ENCODE measurements around the gene ADIPOR1.
"Not testable (repeated sequence)": the region's sequence is repeated elsewhere in the genome, so short reads cannot be mapped to it uniquely, and the experiment has no call there.

ADIPOR1 gene

DNA sequence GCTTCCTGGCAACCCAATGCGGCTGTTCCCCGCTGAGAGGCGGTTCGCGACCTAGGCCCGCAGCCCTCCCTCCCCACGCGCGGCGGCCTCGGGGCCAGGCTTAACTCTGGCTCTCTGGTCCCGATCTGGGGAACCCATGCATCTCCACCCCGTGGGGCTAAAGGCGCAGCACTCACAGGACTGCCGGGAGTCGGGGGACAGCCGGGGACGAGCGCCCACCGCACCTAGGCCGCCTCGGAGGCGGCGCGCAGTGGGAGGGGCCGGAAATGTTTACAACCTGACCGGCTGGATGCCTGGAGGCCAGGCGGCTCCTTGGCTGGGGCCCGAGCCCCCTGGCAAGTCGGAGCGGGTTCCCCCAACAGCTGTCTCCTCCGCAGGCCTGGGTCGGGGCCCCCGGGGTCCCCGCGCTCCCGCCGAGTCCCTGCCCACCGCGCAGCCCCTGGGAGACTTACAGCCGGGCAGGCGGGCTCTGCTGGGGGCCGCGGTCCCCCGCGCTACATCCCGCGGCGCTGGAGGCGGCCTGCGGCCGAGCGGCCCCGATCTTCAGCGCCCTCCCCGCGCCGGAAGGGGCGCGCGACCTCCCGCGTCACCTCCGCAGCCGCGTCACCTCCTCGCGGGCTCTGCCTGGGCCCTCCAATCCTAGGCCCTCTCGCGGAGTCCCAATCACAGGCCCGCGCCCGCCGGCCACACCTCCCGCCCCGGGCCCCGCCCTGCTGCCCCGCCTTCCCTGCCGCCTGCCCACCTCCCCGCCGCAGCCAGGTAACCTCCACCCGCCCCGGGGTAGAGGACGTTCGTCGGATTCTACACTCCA is at the start of gene ADIPOR1:
TSS of gene ADIPOR1 (minus strand) at position 580 of the 811 bp plus-strand sequence. CDS start 7,242 bp downstream, outside the sequence.
- DNase-seq (ENCODE audit: low read depth in 2 of 3, low spot score in 1 of 3): peak; percentile 85 to 91 (median 90)

GRCh38 chr1:203006948-203007871 is 49.1 kb upstream of the ADIPOR1 start, which contains the start of gene TMEM183A:
TMEM183A (plus strand) TSS chr1:203007374; CDS start chr1:203007466, 92 bp downstream.
- peak; percentile 90 to 96 (median 91) for DNase-seq (ENCODE audit: low read depth in 2 of 3, low spot score in 1 of 3)

GRCh38 chr1:203005395-203006142 is 47.5 kb upstream of the ADIPOR1 start:
- DNase-seq (ENCODE audit: low read depth in 2 of 3, low spot score in 1 of 3): not testable (repeated sequence)

DNA sequence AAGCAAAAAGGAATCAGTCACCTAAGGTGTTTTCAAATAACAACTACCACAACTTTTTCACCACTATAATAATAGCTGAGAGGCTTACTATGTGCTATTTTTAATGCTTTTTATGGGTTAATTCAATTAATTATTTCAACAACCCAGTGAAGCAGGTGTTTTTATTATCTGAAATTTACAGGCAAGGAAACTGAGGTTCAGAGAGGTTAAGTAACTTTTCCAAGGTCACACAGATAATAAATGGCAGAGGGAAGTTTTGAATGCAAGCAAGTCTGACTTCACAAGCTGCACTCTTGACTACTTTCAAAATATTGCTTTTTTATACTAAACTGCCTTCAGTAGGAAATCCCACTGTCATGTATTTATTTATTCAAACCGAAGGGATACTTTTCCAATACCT is 44.8 kb upstream of the ADIPOR1 start:
- no peak for DNase-seq (ENCODE audit: low read depth in 2 of 3, low spot score in 1 of 3)

DNA sequence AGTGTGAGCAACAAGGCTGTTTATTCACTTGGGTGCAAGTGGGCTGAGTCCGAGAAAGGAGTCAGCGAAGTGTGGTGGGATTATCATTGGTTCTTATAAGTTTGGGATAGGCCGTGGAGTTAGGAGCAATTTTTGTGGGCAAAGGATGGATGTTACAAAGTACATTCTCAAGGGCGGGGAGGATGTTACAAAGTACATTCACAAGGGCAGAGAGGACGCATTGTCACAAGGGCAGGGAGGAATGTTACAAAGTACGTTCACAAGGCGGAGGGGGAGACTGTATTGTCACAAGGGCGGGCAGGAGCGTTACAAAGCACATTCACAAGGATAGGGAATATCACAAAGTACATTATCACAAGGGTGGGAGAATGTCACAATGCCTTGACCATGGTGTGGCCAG is 43.9 kb upstream of the ADIPOR1 start:
- DNase-seq (ENCODE audit: low read depth in 2 of 3, low spot score in 1 of 3): no peak

GRCh38 chr1:203000217-203000944 is 42.3 kb upstream of the ADIPOR1 start:
- no peak for DNase-seq (ENCODE audit: low read depth in 2 of 3, low spot score in 1 of 3)

DNA sequence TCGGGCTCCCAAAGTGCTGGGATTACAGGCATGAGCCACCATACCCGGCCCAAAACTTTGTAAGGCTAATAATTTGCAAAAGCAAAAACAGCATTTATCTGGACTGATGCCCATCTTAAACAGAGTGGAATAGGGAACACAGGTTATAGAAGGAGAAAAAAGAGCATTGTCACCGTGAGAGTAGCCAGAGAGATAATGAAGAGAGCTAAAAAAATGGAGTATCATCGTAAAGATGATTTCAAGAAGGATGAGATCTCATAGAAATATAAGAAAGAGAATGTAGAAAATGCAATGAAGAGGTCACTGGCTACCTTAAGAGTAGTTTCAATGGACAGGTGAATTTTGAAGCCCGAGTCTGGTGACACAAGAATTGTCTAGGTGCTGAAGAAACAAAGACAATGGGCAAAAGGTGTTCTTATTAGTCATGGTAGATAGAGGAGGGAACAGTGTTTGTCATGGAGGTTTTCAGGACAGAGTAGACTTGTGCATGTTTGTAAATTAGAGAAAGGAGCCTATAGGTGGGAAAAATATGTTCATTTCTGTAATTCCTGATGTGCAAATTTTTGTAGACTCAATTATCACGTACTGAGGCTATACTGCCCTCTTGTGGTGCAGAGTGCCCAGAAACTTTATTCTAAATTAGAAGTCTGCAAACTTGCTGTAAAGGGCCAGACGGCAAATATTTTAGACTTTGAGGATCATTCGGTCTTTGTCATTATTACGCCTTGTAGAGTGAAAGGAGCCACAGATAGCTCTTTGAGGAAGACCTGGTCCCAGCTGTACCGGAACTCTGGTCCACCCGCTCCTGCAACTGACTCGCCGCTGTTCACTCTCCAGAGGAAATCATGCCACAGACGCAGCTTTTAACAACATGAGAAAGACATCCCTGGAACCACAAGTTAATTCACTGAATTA is 41.0 kb upstream of the ADIPOR1 start:
- DNase-seq (ENCODE audit: low read depth in 2 of 3, low spot score in 1 of 3): peak; percentile 23 to 78 (median 46)

DNA sequence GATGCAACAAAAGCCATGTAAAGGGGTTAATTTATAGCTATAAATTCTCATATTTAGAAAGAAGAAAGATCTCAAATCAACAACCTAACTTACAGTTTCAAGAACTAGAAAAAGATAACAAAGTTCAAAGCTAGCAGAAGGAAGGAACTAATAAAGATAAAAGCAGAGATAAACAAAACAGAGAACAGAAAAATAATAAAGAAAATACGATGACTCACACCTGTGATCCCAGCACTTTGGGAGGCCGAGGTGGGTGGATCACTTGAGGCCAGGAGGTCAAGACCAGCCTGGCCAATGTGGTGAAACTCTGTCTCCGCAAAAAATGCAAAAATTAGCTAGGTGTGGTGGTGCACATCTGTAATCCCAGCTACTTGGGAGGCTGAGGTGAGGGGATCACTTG is 36.6 kb upstream of the ADIPOR1 start:
- DNase-seq (ENCODE audit: low read depth in 2 of 3, low spot score in 1 of 3): no peak

DNA sequence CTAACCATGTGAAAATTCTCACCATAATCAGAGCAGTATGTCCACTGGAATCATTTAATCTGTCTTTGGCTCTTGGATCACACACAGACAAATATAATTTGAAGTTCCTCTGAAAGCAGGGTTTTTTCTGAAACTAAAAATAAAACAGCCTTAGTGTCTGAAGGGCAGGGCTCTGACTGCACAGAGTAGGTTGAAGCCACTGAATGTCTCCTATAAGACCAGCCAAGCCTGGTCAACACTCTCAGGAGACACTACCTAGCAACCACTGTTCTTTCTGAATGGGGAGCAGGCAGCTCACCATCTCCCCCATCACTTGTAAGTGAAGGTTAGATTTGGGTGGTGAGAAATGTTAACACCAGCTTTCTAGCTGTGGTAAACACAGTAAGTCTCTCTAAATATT is 33.0 kb upstream of the ADIPOR1 start:
- DNase-seq (ENCODE audit: low read depth in 2 of 3, low spot score in 1 of 3): no peak

DNA sequence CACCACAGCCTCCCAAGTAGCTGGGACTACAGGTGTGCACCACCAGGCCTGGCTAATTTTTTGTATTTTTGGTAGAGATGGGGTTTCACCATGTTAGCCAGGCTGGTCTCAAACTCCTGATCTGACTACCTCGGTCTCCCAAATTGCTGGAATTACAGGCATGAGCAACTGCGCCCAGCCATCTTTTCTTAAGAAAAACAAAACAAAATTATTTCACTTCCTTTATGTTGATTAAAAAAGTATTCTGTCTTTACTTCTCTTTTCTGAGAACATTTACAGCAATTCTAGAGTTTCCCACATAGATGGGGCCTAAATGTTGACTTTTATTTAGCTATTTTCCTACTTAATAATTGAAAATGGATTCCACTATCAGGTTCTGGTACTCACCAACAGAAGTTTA is 31.8 kb upstream of the ADIPOR1 start:
- DNase-seq (ENCODE audit: low read depth in 2 of 3, low spot score in 1 of 3): no peak

DNA sequence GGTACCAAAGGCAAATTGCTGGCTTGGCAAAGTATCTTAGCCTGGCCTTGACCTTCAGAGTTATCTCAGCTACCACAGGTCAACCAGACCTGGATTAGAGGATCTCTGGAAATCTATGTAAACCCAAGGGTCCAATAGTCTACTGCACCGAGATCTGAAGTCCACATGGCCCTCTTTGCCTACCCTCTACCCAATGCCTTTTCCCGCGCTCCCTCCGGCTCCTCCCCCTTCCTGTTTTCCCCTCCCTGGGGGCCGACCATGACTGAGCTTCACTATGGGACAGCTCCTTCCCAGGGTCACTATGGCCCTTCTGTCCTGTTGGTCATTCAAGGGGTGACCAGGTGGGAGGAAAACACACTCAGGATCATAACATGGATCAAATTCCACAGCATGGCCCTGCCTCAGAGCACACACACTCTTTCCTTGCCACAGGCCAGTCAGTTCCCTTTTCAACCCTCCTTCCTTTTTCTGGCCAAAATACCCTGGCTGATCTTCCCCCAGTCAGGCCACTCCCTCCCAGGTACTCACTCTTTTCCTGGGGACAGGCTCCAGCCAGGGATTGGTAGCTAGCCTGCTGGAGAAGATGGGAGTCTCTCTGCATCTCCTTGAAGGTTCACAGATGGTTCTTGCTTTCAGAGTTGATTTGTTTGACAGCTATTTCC is 29.9 kb upstream of the ADIPOR1 start:
- DNase-seq (ENCODE audit: low read depth in 2 of 3, low spot score in 1 of 3): no peak

- no peak for DNase-seq (ENCODE audit: low read depth in 2 of 3, low spot score in 1 of 3)
These were observed 29.1 kb upstream of the ADIPOR1 start for GRCh38 chr1:202987255-202987654.

GRCh38 chr1:202986120-202986519 is 28.0 kb upstream of the ADIPOR1 start:
- not testable (repeated sequence) for DNase-seq (ENCODE audit: low read depth in 2 of 3, low spot score in 1 of 3)

DNA sequence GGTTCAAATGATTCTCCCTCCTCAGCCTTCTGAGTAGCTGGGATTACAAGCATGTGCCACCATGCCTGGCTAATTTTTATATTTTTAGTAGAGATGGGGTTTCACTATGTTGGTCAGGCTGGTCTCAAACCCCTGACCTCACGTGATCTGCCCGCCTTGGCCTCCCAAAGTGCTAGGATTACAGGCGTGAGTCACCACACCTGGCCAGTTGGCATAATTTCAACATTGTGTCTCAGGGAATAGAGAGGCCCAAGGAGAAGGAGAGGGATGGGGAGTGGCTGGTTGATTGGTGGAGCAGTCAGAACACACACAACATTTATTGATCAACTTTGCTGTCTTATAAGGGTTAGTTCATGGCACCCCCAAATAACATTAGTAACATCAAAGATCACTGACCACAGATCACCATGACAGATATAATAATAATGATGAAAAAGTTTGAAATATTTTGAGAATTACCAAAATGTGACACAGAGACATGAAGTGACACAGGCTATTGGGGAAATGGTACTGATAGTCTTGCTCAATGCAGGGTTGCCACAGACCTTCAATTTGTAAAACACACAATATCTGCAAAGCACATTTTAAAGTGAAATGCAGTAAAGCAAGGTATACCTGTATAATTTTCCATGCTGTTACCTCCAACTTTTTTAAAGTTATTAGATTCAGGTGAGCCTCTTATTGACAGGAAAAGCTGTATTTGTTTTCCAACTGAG is 24.8 kb upstream of the ADIPOR1 start:
- no peak for DNase-seq (ENCODE audit: low read depth in 2 of 3, low spot score in 1 of 3)

GRCh38 chr1:202981939-202982338 is 23.8 kb upstream of the ADIPOR1 start:
- no peak for DNase-seq (ENCODE audit: low read depth in 2 of 3, low spot score in 1 of 3)

DNA sequence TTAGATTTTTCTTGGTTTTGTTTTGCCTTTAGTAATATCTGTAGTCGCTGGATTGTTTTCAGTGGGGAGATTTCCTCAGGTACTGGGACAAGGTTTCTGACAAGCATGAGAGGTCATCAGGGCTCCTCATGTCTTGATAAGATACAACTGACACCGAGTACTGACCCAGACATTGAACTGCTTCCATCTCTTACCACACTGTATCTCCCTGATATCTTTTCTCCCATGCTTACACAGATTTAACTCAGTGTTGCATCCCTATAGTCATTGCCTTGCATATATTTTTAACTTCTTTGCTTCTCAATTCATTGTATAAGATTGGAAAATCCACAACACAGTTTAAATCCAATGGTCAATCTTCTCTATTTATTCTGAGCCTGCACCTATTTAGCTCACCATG is 21.3 kb upstream of the ADIPOR1 start:
- no peak for DNase-seq (ENCODE audit: low read depth in 2 of 3, low spot score in 1 of 3)

GRCh38 chr1:202976633-202977032 is 18.5 kb upstream of the ADIPOR1 start:
- no peak for DNase-seq (ENCODE audit: low read depth in 2 of 3, low spot score in 1 of 3)

DNA sequence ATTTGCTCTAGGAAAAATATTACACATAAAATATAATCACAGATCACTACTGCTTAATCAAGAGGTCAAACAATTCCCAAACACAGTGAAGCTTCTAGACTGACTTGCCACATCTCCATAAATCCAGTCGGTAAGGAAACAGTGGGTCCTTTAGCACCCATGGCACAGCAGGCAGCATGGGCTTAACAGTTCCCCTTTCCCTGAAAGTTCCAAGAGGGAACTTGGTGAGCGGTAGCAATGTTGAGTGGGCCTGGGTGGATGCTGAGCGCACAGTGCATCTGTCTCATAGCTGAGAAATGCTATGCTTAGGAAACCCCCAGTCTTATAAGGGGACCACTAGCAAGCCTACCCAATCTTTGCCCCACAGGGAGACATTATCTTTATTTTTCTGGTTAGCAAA is 16.7 kb upstream of the ADIPOR1 start:
- DNase-seq (ENCODE audit: low read depth in 2 of 3, low spot score in 1 of 3): no peak
